Astrocyte of the hippocampus (primary cell): ENCODE data around the gene SFI1.

Experiments
- DNase-seq: peaks from one replicate; pipeline ENCODE4 v3.0.0; 2011; ENCODE audit warnings: low read depth, low spot score

SFI1 gene

GRCh38 chr22:31635638-31636306, 139.4 kb downstream of the SFI1 start:
- DNase-seq: no peak

GRCh38 chr22:31637447-31637890, 141.1 kb downstream of the SFI1 start:
- no peak for DNase-seq

- no peak for DNase-seq
Observed at GRCh38 chr22:31637891-31638618, 141.7 kb downstream of the SFI1 start.

GRCh38 chr22:31639436-31640039, 143.2 kb downstream of the SFI1 start:
- no peak for DNase-seq

- DNase-seq: peak; percentile 95
Observed at GRCh38 chr22:31646186-31647019, 150.1 kb downstream of the SFI1 start.

- DNase-seq: no peak
Observed at GRCh38 chr22:31647066-31647465, 150.7 kb downstream of the SFI1 start.

- peak; percentile 73 for DNase-seq
Observed at GRCh38 chr22:31647523-31648320, 151.4 kb downstream of the SFI1 start.

GRCh38 chr22:31650391-31650790, 154.1 kb downstream of the SFI1 start:
- DNase-seq: peak; percentile 76

GRCh38 chr22:31651664-31652063, 155.3 kb downstream of the SFI1 start:
- DNase-seq: no peak

GRCh38 chr22:31652088-31652487, 155.8 kb downstream of the SFI1 start:
- DNase-seq: no peak

- DNase-seq: no peak
Observed at GRCh38 chr22:31652911-31653684, 156.8 kb downstream of the SFI1 start.

- no peak for DNase-seq
Observed at GRCh38 chr22:31653944-31654343, 157.6 kb downstream of the SFI1 start.

- no peak for DNase-seq
Observed at GRCh38 chr22:31654408-31654807, 158.1 kb downstream of the SFI1 start.

GRCh38 chr22:31659246-31659645, 162.9 kb downstream of the SFI1 start:
- DNase-seq: peak; percentile 41

- DNase-seq: peak; percentile 81
Observed at GRCh38 chr22:31660860-31661341, 164.6 kb downstream of the SFI1 start.

- DNase-seq: peak; percentile 99
Observed at GRCh38 chr22:31661851-31662667, 165.7 kb downstream of the SFI1 start, which contains the start of gene PISD. PISD (minus strand) TSS chr22:31662215; CDS start chr22:31662208, 7 bp downstream.

GRCh38 chr22:31662668-31663037, 166.3 kb downstream of the SFI1 start:
- DNase-seq: no peak
